NCI-H510A (cell line): ENCODE results near the gene WWC2.

Experiments
- DNase-seq: peaks from one replicate; lab custom pipeline; 2025; lab: John Stamatoyannopoulos, UW

The WWC2 gene

DNA sequence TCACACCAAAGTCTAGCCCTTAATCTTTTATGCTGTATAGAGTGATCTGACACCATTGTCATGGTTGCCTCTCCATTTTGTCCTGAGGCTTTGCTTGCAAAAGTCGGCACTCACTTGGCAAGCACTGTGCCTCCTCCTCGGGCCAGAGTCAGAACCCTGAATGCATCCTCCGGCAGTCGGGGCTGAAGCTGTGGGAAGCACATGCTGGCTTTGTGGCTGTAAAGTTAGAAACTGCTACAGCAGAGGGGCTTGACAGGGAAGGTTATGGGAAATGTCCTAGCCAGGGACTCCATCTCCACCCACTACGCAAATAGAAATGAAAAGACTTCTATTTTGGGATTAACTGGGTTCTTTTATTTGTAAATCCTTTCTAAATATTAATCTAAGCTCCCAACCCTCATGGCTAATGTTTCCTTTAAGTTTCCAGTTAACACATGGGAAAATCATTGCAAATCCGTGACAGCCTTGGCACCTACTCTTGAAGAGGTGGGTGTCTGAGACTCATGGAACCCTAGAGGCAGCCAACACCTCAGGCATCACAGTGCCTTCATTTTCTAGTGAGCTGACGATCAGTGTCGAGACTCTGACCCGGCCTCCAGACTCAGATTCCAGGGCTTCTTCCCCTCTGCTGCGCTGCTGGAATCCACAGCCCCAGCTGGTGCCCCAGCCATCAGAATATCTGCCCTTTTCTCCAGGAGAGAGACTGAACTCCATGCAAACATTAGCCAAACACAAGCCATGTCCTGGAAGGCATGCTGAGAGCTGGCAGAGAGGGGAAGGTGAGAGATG, 231.1 kb downstream of the WWC2 start:
- DNase-seq, result no peak

DNA sequence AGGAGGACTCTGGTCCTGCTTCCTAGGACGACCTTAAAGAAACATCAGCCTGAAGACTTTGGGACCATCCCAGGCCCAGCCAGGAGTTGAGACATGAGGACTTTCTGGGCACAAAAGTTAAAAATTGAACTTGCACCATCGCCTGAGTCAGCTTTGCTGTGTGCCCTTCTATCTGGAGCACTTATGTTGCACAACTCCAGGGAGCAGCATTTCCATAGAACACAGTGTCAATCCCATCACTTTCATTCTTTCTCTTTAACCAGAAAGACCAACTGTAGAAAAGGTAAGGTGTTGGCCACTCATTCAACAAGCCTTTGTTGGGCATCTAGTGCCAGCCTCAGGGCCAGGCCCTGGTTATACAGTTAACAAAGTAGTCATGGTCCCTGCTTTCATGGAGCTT, 231.8 kb downstream of the WWC2 start:
- DNase-seq, result no peak

DNA sequence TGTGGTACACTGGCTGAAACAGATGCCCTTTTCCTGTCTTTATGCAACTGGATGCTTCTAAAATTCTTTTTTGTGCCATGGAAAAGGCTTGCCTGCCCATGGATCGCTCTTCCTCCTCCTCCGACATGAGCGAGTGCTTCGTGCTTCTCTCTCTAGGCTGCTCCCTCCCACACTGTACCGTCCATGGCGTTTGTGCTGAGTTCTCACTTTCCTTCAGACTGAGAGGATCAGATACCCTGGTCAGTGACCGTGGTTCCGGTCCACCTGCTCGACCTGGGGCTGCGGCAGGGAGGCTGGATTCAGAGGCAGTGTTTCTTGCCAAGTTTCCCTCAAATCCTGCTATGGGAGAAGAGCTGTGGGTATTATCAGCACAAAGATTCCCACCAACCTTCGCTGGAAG, 233.4 kb downstream of the WWC2 start:
- DNase-seq, result no peak

DNA sequence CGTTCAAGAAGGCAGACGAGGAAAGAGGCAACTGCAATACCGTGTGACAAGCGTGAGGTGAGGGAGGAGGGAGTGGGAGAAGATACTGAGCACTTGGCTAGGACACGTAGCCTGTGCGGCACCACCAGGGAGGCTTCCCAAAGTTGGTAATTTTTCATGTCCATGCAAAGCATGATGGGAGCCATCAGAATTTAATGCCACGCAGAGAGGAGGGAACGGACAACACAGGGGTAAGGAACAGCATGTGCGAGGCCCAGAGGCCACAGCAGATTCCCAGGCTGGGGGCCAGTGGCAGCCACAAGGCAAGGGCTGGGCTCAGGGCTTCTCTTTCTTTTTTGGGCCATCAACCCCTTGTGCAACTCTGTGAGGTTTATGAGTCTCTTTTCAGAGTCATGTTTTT, 234.1 kb downstream of the WWC2 start:
- no peak for DNase-seq

DNA sequence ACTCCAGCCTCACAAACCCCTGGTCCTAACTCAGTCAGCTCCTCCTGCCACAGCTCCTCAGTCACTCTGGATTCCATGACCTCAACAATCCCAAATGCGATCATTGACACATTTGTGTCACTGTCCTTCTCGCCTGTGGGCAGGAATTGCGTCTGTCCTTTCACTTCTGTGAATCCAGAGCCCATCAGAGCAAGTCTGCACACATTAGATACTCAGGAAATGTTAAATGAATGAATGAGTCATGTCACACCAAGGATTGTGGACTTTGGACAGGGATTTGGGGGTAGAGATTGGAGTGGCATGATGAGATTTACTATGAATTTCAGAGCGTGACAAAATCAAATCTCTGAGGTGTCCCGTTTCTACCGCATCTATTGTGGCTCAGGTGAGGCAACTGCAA, 234.9 kb downstream of the WWC2 start:
- DNase-seq, result no peak

DNA sequence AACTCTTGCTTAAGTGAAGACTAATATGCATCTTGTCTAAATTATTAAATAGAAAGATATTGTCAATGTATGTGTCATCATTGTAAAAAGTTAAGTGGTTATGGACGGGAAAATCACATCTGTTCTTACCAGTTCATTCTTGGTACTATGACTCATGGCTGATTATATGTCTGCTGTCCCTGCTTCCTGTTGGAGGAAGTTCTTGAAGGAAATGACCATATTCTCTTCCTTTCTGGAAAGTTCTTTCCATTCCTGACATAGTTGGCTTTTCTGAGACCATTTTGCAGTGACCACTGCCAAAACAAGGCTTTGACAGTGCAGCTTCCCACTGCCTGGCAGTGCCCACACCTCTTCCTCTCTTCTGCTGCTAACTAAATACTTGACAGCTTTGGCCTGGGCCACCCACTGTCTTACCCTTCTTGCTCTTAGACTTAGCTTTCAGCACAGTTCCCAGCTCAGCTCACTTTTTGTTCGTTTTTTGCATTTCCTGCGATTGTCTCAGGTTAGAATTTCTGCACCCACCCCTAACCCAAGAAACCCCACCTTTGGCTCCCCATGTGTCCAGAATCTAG, 236.4 kb downstream of the WWC2 start:
- DNase-seq, result no peak

DNA sequence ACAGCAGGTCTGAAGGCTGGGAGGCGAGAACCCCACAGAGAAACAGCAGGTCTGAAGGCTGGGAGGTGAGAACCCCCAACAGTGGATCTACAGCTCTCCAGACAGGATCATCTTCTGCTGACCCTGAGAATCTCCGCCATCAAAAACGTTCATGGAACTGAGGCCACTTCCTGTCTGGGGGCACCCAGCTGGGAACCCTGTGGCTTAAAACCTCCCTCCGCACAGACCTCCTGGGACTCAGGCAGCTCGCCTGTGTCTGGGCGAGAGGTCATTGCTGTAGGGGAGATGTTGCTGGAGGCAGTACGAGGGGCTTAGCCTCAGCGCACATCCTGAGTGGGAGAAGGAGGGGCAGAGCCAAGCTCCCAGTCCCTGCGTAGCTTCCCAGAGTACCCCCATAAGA, 238.3 kb downstream of the WWC2 start:
- no peak for DNase-seq

DNA sequence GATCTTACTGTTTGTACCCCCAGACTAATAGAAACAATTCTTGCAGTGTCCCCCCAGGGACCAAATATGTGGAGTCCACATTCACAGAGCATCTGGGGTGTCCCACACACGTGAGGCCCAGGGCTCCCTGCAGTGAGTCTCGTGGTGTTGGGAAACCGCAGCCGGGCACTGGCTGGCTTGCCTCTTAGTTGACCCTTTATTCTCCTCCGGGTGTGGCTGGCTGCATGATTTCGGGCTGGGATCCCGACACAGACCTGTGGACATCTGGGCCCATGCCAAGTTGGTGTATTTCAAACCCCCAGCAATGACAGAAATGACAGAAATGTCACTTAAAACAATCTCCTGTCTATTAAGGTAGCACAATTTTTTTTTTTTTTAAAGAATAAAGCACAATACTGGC, 238.8 kb downstream of the WWC2 start:
- no peak for DNase-seq

DNA sequence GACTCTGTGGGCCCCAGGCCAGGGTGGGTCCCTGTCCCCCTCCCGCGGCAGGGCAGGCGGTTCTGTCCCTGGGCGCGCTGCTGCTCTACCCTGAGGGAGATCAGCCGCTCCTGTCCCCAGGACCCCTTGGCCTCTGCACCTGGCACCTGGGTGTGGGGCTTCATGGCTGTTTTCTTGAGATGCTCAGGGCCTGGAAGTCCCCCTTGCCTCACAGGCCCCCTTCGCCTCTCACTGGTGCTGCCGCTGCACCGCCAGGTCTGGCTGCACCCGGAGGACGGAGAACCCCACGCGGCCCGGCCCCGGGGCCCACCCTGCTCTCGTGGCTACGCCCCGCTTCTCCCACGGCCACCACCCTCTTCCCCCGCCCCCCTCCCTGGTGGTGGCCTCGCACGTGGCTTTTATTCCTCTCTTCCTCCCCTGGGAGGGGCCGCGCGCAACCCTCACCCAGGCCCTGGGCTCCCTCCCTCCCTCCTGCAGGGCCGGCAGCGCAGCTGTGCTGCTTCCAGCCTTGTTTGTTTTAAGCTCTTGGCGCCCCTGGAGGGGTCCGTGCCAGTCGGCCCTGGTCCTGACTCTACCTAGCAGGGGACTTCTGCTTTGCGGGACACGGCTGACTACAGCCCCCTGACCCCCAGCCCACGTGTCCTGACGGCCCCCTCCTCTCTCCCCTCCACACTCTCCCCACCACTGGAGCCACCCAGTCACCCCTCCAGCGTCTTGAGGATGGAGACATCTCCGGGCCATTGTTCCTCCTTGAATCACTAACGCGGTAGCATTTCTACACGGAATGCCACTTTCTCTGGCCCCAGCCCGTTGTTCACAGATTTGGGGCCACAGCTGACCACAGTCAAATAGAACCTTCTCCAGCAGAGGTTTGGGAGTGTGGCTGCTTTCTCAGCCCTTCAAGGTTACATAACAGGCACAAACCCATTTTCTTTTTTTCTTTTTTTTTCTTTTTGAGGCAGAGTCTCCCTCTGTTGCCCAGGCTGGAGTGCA, 243.8 kb downstream of the WWC2 start:
- DNase-seq, result no peak

DNA sequence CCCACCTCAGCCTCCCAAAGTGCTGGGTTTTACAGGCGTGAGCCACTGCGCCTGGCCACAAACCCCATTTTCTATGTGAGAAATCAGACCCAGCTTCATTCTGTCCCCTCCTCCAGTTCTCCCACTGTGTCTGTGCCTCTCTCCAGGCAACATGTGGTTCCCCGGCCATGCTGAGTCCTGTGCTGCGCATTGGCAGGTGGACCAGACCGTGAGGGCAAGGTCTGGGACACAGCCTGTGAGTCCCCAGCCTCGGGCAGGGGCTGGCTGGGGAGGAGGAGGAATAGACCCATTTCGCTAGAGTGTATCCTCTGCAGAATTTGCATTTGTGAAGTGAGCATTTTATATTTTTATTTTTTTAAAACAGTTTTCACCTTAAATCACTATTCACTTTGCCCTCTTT, 244.7 kb downstream of the WWC2 start:
- no peak for DNase-seq

DNA sequence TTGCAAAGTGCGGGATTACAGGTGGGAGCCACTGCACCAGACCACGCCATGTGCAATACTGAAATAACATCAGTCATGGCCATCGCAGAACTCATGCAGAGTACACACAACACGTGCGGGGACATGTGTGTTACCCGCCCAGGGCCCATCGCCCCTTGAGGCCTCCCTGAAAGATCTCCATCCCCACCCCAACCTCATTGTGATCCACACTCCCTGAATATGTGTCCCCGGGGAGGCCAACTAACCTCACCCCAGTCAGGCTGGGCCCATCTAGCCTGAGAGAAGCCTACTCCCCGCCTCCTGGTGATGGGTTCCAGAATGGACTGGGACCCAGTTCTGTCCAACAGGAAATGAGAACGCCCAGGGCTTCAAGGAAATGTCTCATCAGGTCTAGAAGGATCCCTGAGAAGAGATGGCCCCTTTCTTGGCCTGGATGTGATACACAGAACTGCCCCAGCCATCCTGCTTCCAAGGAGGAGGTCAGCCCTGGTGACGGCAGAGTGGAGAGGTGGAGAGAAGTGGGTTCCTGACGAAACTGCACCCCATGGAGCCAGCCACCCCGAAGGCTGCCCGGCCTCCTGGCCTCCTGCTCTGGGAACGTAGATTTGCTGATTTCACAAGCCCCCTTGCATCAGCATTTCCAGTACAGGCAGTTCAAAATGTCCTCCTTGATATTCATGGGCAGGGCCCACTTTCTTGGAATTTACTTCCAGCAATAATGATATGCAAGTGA, 245.6 kb downstream of the WWC2 start:
- DNase-seq, result no peak

DNA sequence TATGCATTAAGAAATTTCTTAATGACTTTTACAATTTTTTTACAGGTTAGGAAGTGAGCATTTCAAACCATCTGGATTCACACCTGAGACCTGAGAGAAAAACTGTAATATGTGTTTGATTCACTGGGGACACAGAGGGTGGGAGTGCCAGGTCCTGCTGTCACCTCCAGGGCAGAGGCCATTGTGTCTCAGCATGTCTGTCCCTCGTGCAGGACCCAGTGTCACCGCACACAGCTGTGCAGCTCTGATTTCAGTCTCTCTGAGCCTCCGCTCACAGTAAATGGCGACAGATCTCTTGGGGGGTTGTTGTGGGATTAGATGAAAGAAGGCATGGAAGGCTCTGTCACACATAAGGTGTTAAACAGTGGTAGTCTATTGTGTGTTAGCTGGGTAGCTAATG, 246.2 kb downstream of the WWC2 start:
- no peak for DNase-seq

DNA sequence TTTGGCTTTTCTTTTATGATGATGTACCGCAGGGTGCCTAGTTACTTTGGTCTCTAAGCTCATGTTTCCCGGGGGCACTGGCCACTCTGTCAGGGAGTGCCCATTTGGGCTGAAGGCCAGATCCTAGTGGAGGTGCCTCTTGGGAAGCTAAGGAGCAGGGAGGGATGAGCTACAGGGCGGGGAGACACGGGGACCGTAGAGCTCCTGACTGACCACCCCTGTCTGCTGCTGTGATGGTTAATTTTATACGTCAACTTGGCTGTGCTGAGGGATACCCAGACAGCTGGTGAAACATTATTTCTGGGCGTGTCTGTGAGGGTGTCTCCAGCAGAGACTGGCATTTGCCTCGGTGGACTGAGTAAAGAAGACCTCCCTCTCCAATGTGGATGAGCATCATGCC, 248.1 kb downstream of the WWC2 start:
- DNase-seq, result no peak

DNA sequence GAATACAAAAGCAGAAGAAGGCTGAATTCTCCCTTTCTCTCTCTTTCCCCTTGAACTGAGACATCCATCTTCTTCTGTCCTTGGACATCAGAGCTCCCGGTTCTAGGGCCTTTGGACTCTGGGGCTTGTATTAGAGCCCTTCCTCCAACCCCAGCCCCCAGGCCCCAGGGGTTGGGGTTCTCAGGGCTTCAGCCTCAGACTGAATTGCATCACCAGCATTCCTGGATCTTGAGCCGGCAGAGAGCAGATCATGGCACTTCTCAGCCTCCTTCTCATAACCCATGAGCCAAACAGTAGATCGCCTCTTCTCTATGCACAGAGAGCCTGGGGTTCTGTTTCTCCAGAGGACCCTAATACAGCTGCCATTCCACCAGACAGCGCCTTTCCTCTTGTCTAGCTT, 248.5 kb downstream of the WWC2 start:
- DNase-seq, result no peak

DNA sequence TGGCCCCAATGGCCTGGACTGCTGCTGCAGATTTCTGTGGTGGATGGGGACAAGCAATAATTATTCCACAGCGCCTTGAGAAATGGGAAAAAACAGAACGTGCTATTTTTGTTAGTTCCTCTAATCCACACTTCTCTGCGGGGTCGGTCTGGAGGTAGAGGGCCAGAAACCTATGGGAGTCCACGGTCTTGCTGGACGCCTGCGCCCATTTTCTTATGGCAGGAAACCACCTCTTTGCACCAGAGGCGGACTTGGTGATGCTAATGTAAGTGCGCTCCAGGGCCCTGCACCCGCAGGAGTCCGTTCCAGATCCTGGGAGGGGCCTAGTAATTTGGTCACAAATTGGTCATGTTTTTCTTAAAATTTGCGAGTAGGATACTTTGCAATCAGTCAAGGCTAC, 249.1 kb downstream of the WWC2 start:
- DNase-seq, result no peak

DNA sequence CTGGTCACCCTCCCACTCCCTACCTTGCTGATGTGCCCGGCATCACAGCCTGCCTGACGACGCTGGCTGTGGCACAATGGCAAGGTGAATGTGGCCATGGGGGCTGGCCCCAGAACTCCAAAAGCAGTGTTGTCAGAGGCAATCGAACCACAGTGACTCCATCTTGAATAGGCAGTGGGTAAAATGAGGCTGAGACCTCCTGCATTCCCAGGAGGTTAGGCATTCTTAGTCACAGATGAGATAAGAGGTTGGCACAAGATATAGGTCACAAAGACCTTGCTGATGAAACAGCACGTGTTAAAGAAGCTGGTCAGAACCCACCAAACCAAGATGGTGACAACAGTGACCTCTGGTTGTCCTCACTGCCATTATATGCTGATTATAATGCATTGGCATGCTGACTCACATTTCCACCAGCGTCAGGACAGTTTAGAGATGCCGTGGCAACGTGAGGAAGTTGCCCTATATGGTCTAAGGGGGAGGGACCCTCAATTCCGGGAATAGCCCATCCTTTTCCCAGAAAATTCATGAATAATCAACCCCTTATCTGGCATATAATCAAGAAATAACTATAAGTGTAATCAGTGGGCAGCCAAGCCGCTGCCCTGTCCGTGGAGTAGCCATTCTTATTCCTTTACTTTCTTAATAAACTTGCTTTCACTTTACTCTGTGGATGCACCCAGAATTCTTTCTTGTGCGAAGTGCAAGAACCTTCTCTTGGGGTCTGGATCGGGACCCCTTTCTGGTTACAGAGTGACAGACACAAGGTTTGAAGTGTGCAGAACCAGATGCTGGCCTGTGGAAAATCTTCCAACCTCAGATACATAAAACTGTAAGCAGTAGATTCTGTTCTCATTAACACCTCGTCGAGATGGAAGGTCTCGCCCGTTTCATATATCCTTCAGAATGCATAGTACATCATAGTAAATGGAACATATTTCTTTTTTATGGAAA, 249.9 kb downstream of the WWC2 start:
- DNase-seq, result no peak

DNA sequence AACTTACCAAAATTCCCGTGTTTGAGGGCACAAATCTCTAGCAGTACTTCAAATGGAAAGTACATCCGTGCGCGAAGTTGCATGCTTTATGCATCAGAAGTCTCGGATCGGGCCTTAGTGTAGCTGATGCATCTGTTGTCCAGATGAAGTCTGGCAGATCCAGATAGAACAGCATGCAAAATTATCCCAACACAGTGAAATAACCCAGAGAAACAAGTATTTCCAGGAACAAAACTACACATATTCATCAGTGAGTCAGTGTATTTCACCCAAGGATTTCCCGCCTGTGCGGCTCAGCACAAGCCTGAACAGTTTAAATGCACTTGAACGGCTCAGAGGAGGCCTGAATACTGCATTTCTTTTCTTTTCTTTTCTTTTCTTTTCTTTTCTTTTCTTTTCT, 250.6 kb downstream of the WWC2 start:
- DNase-seq, result no peak

DNA sequence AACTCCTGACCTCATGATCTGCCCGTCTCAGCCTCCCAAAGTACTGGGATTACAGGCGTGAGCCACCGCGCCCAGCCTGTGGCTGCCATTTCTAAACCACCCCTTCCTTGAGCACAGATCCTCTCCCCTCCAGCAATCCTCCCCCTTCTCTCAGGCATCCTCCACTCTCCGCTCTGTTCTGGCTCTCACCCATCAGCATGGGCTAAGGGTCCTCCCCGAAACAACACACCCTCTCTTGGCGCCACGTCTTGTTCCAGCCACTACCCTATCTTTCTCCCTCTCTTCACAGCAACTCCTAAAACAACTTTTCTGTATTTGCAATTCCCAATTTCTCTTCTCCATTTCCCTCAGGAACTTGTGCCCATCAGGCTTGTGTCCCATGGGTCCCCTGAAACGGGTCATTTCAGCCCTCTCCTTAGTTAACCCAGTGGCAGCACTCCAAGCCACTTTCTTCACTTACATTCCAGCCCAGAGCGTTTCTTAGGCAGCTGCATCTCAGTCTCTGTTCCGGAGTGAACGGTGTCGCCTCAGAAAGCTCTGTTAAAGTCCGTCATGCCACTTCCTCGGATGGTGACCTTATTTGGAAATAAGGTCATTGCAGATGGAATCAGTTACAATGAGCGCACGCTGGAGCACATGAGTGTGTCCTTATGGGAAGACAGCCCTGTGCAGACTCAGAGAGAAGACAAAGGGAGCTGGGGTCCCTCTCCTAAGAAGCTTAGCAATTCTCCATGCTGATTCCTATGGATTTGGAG, 251.4 kb downstream of the WWC2 start:
- DNase-seq, result no peak

DNA sequence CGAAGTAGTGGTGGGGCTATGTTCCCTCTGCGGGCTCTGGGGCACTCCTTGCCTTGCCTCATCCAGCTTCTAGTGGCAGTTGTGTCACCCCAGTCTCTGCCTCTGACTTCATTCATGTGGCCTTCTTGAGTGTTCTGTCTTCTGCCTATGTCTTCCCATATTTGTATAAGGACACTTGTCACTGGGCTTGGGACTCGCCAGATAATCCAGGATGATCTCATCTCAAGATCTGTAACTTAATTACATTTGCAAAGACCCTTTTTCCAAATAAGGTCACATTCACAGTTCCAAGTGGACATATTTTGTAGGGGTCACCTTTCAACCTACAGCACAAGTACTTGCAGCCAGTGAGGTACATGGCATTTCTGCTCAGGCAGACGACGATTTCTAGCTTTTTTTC, 253.5 kb downstream of the WWC2 start:
- DNase-seq, result no peak

DNA sequence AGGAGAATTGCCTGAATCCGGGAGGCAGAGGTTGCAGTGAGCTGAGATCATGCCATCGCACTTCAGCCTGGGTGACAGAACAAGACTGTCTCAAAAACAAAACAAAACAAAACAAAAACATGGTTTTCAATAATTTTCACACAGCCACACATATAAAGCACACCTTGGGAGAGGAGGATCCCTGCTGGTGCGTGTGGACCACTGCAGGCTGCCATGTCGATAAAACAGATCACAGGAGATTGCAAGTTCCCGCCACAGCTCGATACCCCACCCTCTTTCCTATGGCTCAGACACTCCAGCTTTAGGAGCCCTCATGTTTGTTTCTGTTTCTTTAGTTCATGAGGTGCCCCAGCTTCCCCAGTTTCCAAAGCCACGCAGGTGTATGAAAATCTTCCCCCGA, 254.5 kb downstream of the WWC2 start:
- DNase-seq, result no peak
